GM21737 (cell line): ENCODE measurements around the gene YDJC.
"Not testable (repeated sequence)": the region's sequence is repeated elsewhere in the genome, so short reads cannot be mapped to it uniquely, and the experiment has no call there.

Source experiments
- ATAC-seq: cut with Tn5 transposase; IDR thresholded peaks from one replicate; pipeline ENCODE4 v1.9.1; 2021; ENCODE audit warnings: mild to moderate bottlenecking, moderate library complexity; ENCODE audit not compliant: unreplicated experiment

YDJC gene

GRCh38 chr22:21629255-21630149, at the start of gene YDJC:
YDJC (minus strand) TSS chr22:21630022; CDS start chr22:21630014, 8 bp downstream.
- ATAC-seq = peak; percentile 79

- no peak for ATAC-seq
Measured at GRCh38 chr22:21679383-21679782, 49.6 kb upstream of the YDJC start.

GRCh38 chr22:21678842-21679241, 49.0 kb upstream of the YDJC start:
- ATAC-seq = not testable (repeated sequence)

- no peak for ATAC-seq
Measured at GRCh38 chr22:21677606-21678443, 48.0 kb upstream of the YDJC start.

GRCh38 chr22:21674638-21675245, 44.9 kb upstream of the YDJC start:
- ATAC-seq = no peak

GRCh38 chr22:21673534-21674321, 43.9 kb upstream of the YDJC start:
- ATAC-seq = no peak

GRCh38 chr22:21672107-21672629, 42.3 kb upstream of the YDJC start:
- no peak for ATAC-seq

GRCh38 chr22:21669026-21669425, 39.2 kb upstream of the YDJC start:
- no peak for ATAC-seq

- ATAC-seq = no peak
Measured at GRCh38 chr22:21666786-21667185, 37.0 kb upstream of the YDJC start.

- ATAC-seq = no peak
Measured at GRCh38 chr22:21665047-21665851, 35.4 kb upstream of the YDJC start.

- ATAC-seq = no peak
Measured at GRCh38 chr22:21663738-21664137, 33.9 kb upstream of the YDJC start.

GRCh38 chr22:21661991-21662390, 32.2 kb upstream of the YDJC start:
- no peak for ATAC-seq

- no peak for ATAC-seq
Measured at GRCh38 chr22:21660904-21661303, 31.1 kb upstream of the YDJC start.

- no peak for ATAC-seq
Measured at GRCh38 chr22:21659864-21660525, 30.2 kb upstream of the YDJC start.

GRCh38 chr22:21657360-21658032, 27.7 kb upstream of the YDJC start:
- ATAC-seq = peak; percentile 57

- ATAC-seq = no peak
Measured at GRCh38 chr22:21657020-21657359, 27.2 kb upstream of the YDJC start.

- ATAC-seq = peak; percentile 3
Measured at GRCh38 chr22:21652547-21653545, 23.0 kb upstream of the YDJC start.
